ENCODE data around the gene GRAMD2A. TPM values are rescaled to one million over a fixed set of nuclear protein-coding genes. Genes with fewer than 3 reads are reported as not detected.

The GRAMD2A gene
- total RNA-seq, 1 donor: 0.63 TPM

GRCh38 chr15:72113347-72114031, 84.1 kb downstream of the GRAMD2A start:
- no peak for DNase-seq (ENCODE audit: low read depth)
- H3K4me3 ChIP-seq (ENCODE audit: low read depth, low read length): no peak overlapping the region
- TF ChIP-seq CTCF (IDR thresholded peaks at IDR 0.05; ENCODE audit: insufficient read depth, low read length): no peak

- TF ChIP-seq CTCF (IDR thresholded peaks at IDR 0.05; ENCODE audit: insufficient read depth, low read length): no peak
- no peak for DNase-seq (ENCODE audit: low read depth)
- no peak overlapping the region for H3K4me3 ChIP-seq (ENCODE audit: low read depth, low read length)
Measured at GRCh38 chr15:72112805-72113204, 84.8 kb downstream of the GRAMD2A start.

DNA sequence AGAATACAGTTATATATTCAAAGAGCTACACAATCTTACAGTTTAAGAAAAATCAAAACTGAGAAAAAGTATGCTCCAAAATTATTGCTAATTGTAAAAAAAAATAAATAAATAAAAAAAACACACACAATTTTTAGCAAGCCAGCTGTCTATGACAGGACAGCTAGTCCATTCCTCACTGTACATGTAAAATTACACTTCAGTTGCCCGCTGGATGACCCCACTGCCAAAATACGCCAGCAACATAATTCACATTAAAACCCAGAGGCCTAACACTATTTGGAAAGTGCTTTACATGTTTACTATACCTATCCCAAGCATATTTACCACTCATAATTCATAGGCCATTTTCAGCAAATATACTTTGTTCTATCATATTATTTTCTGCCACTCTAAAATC, 85.5 kb downstream of the GRAMD2A start:
- TF ChIP-seq CTCF (IDR thresholded peaks at IDR 0.05; ENCODE audit: insufficient read depth, low read length): no peak
- DNase-seq (ENCODE audit: low read depth): peak; percentile 59

GRCh38 chr15:72110355-72110754, 87.2 kb downstream of the GRAMD2A start:
- no peak for TF ChIP-seq CTCF (IDR thresholded peaks at IDR 0.05; ENCODE audit: insufficient read depth, low read length)
- no peak for DNase-seq (ENCODE audit: low read depth)

More for the DNA sequence above, 85.5 kb downstream of the GRAMD2A start:
- H3K4me3 ChIP-seq (ENCODE audit: low read depth, low read length): no peak overlapping the region

More at GRCh38 chr15:72110355-72110754, 87.2 kb downstream of the GRAMD2A start:
- H3K4me3 ChIP-seq (ENCODE audit: low read depth, low read length): no peak overlapping the region

Other genes starting within 250 kb of the GRAMD2A start
- 55.9 and 111 TPM in 2 replicates for gene MYO9A, start 79.6 kb downstream of the GRAMD2A start, total RNA-seq (ENCODE audit: low replicate concordance)
- 0.98 and 3.8 TPM in 2 replicates for gene SENP8, start 79.4 kb downstream of the GRAMD2A start, total RNA-seq (ENCODE audit: low replicate concordance)
- gene PKM, start 33.4 kb upstream of the GRAMD2A start, total RNA-seq (ENCODE audit: low replicate concordance): 1,143 and 1,845 TPM in 2 replicates
- 28.7 and 41.7 TPM in 2 replicates for gene PARP6, start 74.8 kb upstream of the GRAMD2A start, total RNA-seq (ENCODE audit: low replicate concordance)
- 0.18 and 1.6 TPM in 2 replicates for gene CELF6, start 122.4 kb upstream of the GRAMD2A start, total RNA-seq (ENCODE audit: low replicate concordance)
- gene HEXA, start 178.2 kb upstream of the GRAMD2A start, total RNA-seq (ENCODE audit: low replicate concordance): 89.0 and 210 TPM in 2 replicates
- gene TMEM202, start 200.5 kb upstream of the GRAMD2A start, total RNA-seq (ENCODE audit: low replicate concordance): not detected in 2 replicates